ENCODE results near the gene ZW10. TPM values are rescaled to one million over a fixed set of nuclear protein-coding genes. Genes with fewer than 3 reads are reported as not detected.

The ZW10 gene
- total and polyA plus RNA-seq, 2 of the 13 experiments (the other 11 are each of a cell fraction or from before 2014, with no cell fraction given): 5.8 to 31.3 TPM

- TF ChIP-seq GMEB1 (CRISPR knock-in tag; IDR thresholded peaks at IDR 0.05; ENCODE audit: borderline replicate concordance): peak; percentile 93
- no peak for TF ChIP-seq MIER2 (CRISPR knock-in tag; IDR thresholded peaks at IDR 0.05)
- peak; percentile 61; the same call in 1 of the 2 replicates for TF ChIP-seq NKX3-1 (CRISPR knock-in tag; IDR thresholded peaks at IDR 0.05)
- no peak for TF ChIP-seq NFRKB (IDR thresholded peaks at IDR 0.05)
- no peak for TF ChIP-seq PRPF4 (IDR thresholded peaks at IDR 0.05; ENCODE audit: low read depth, low read length, poor library complexity, severe bottlenecking)
- peak; percentile 47; the same call in 1 of the 2 replicates for TF ChIP-seq ZNF770 (CRISPR knock-in tag; IDR thresholded peaks at IDR 0.05)
- TF ChIP-seq ZNF775 (CRISPR knock-in tag; IDR thresholded peaks at IDR 0.05; ENCODE audit: borderline replicate concordance): no peak
- TF ChIP-seq KLF13 (CRISPR knock-in tag; IDR thresholded peaks at IDR 0.05): no peak
- TF ChIP-seq IRF1 (CRISPR knock-in tag; IDR thresholded peaks at IDR 0.05; ENCODE audit: low read depth): no peak; the same call in 1 of the 2 replicates
- no peak for TF ChIP-seq CREB3 (CRISPR knock-in tag; IDR thresholded peaks at IDR 0.05)
- TF ChIP-seq SNRNP70 (IDR thresholded peaks at IDR 0.05; ENCODE audit: low read depth, low read length): no peak
- no peak; the same call in 1 of the 2 replicates for TF ChIP-seq ZBTB33 (CRISPR knock-in tag; IDR thresholded peaks at IDR 0.05)
- no peak for TF ChIP-seq MAFK (conservative IDR thresholded peaks at IDR 0.05 in 1 of 2, IDR thresholded peaks at IDR 0.05 in 1 of 2; ENCODE audit: low read length in 2 of 2)
- TF ChIP-seq ZNF710 (CRISPR knock-in tag; IDR thresholded peaks at IDR 0.05; ENCODE audit: borderline replicate concordance): 0 out of 2 replicates have a peak, but pooled peaks have one; percentile 16
- peak; percentile 80; the same call in 1 of the 2 replicates for TF ChIP-seq MAF1 (CRISPR knock-in tag; IDR thresholded peaks at IDR 0.05; ENCODE audit: borderline replicate concordance)
- TF ChIP-seq ZNF350 (CRISPR knock-in tag; IDR thresholded peaks at IDR 0.05; ENCODE audit: borderline replicate concordance, low read depth): peak; percentile 77; the same call in 1 of the 2 replicates
- TF ChIP-seq ZNF207 (IDR thresholded peaks at IDR 0.05; ENCODE audit: borderline replicate concordance): no peak
- TF ChIP-seq ERF (CRISPR knock-in tag; IDR thresholded peaks at IDR 0.05): peak; percentile 61
- no peak for TF ChIP-seq CHCHD3 (CRISPR knock-in tag; IDR thresholded peaks at IDR 0.05)
Observed at GRCh38 chr11:113773416-113774173, at the start of gene ZW10 (continued).

All from HepG2 (cell line).